ENCODE data around the gene KRTAP12-2.
"Not testable (repeated sequence)": the region's sequence is repeated elsewhere in the genome, so short reads cannot be mapped to it uniquely, and the experiment has no call there.

The KRTAP12-2 gene

GRCh38 chr21:44649521-44650100 is 17.1 kb downstream of the KRTAP12-2 start:
- DNase-seq, result no peak

- no peak for DNase-seq
These were observed 18.0 kb downstream of the KRTAP12-2 start for GRCh38 chr21:44648557-44649311.

- no peak for DNase-seq
These were observed 19.5 kb downstream of the KRTAP12-2 start for GRCh38 chr21:44647222-44647552.

GRCh38 chr21:44646366-44647221 is 20.1 kb downstream of the KRTAP12-2 start, which contains the start of gene KRTAP10-11:
Gene KRTAP10-11, plus strand, starts transcription at chr21:44646414. Its CDS starts 45 bp downstream, at chr21:44646459.
- not testable (repeated sequence) for DNase-seq

GRCh38 chr21:44644878-44645277 is 21.8 kb downstream of the KRTAP12-2 start:
- no peak for DNase-seq

- DNase-seq, result no peak
These were observed 22.9 kb downstream of the KRTAP12-2 start for GRCh38 chr21:44643741-44644310.

GRCh38 chr21:44640761-44641160 is 26.0 kb downstream of the KRTAP12-2 start:
- DNase-seq, result no peak

GRCh38 chr21:44639331-44639655 is 27.4 kb downstream of the KRTAP12-2 start:
- DNase-seq, result no peak

GRCh38 chr21:44638506-44639330 is 28.0 kb downstream of the KRTAP12-2 start:
- DNase-seq, result not testable (repeated sequence)

GRCh38 chr21:44637851-44638348 is 28.8 kb downstream of the KRTAP12-2 start:
- DNase-seq, result not testable (repeated sequence)

- no peak for DNase-seq
These were observed 29.5 kb downstream of the KRTAP12-2 start, which contains the start of gene KRTAP10-10 for GRCh38 chr21:44637018-44637850. Gene KRTAP10-10, plus strand, starts transcription at chr21:44637356. Its CDS starts 62 bp downstream, at chr21:44637418.

GRCh38 chr21:44636209-44637017 is 30.3 kb downstream of the KRTAP12-2 start:
- DNase-seq, result no peak

- DNase-seq, result no peak
These were observed 34.7 kb downstream of the KRTAP12-2 start for GRCh38 chr21:44632067-44632466.

GRCh38 chr21:44630440-44630839 is 36.3 kb downstream of the KRTAP12-2 start:
- no peak for DNase-seq

GRCh38 chr21:44628707-44629391 is 37.9 kb downstream of the KRTAP12-2 start:
- DNase-seq, result no peak

GRCh38 chr21:44627831-44628233 is 38.9 kb downstream of the KRTAP12-2 start:
- not testable (repeated sequence) for DNase-seq

- not testable (repeated sequence) for DNase-seq
These were observed 39.4 kb downstream of the KRTAP12-2 start for GRCh38 chr21:44627181-44627822.

- DNase-seq, result no peak
These were observed 40.0 kb downstream of the KRTAP12-2 start, which contains the start of gene KRTAP10-9 for GRCh38 chr21:44626673-44627143. Gene KRTAP10-9, plus strand, starts transcription at chr21:44627093. Its CDS starts 79 bp downstream, at chr21:44627172.

- DNase-seq, result no peak
These were observed 40.5 kb downstream of the KRTAP12-2 start for GRCh38 chr21:44626262-44626661.

Data from activated T-cell treated with anti-CD3 and anti-CD28 coated beads, Interleukin-2, amount 50 U/mL, for 1 hour (primary cell).